PC-3 (cell line): Measurements from ENCODE around the gene GLYATL1B.
"Not testable (repeated sequence)": the region's sequence is repeated elsewhere in the genome, so short reads cannot be mapped to it uniquely, and the experiment has no call there.

Experiments used
- CTCF ChIP-seq: fragments of 300-600 bp; sonication (generic); conservative IDR thresholded peaks from 2 replicates; pipeline ENCODE4 v1.5.1; 2017; ENCODE audit warnings: antibody characterized with exemption, low read depth, mild to moderate bottlenecking, low read length
- EZH2 ChIP-seq: fragments of 300-600 bp; sonication (generic); IDR thresholded peaks from one replicate; pipeline ENCODE4 v1.6.1; 2017; ENCODE audit warnings: antibody characterized with exemption, mild to moderate bottlenecking, low read length; ENCODE audit not compliant: unreplicated experiment

DNA sequence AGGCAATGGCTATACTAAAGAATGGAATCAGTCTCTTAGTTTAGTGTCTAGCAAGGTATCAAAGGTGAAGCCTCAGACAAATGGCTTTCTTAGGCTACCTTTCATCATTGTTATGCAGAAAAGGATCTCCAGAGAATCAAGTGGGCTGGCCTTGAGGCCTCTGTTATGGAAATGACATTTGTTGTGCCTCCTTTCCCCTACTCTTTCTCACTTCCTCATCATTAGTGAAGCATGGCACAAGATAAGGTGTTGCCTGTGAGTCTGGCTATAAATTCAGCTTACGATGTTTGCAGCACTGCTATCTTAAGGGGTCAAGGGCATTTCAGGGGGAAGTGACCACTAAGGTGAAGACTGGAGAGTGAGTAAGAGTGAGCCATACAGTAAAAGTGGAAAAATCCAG lies 9.1 kb downstream of the GLYATL1B start:
- TF ChIP-seq CTCF, EZH2: not testable (repeated sequence)
